GM19372 (cell line): Measurements from ENCODE around the gene GATA3.

Experiments used
- ATAC-seq: cut with Tn5 transposase; IDR thresholded peaks from one replicate; pipeline ENCODE4 v1.9.1; 2021; ENCODE audit warnings: mild to moderate bottlenecking, low read depth, moderate library complexity; ENCODE audit not compliant: unreplicated experiment

GATA3 gene

GRCh38 chr10:8122611-8123369, 68.3 kb downstream of the GATA3 start:
- ATAC-seq = no peak

GRCh38 chr10:8124436-8124835, 69.9 kb downstream of the GATA3 start:
- no peak for ATAC-seq
